GM19328 (cell line): ENCODE results near the gene PTMS.

Source experiments
- ATAC-seq: cut with Tn5 transposase; IDR thresholded peaks from one replicate; pipeline ENCODE4 v1.9.1; 2021; ENCODE audit warnings: mild to moderate bottlenecking, moderate library complexity; ENCODE audit not compliant: unreplicated experiment

Gene PTMS

GRCh38 chr12:6787309-6787708 is 21.1 kb downstream of the PTMS start:
- ATAC-seq, result no peak

GRCh38 chr12:6788972-6789924 is 23.1 kb downstream of the PTMS start, which contains the start of gene CD4:
CD4 (plus strand) TSS chr12:6789528; CDS start chr12:6800139, 10,611 bp downstream.
- ATAC-seq, result no peak

GRCh38 chr12:6790496-6791150 is 24.5 kb downstream of the PTMS start:
- ATAC-seq, result no peak

- no peak for ATAC-seq
Measured at GRCh38 chr12:6791931-6792520, 25.9 kb downstream of the PTMS start.

GRCh38 chr12:6792522-6793201 is 26.5 kb downstream of the PTMS start:
- ATAC-seq, result no peak

GRCh38 chr12:6795088-6795487 is 28.9 kb downstream of the PTMS start:
- no peak for ATAC-seq

GRCh38 chr12:6796576-6796975 is 30.4 kb downstream of the PTMS start:
- ATAC-seq, result no peak

- no peak for ATAC-seq
Measured at GRCh38 chr12:6799147-6799546, 33.0 kb downstream of the PTMS start.

- no peak for ATAC-seq
Measured at GRCh38 chr12:6807170-6807569, 41.0 kb downstream of the PTMS start.

GRCh38 chr12:6809056-6809455 is 42.9 kb downstream of the PTMS start:
- no peak for ATAC-seq

GRCh38 chr12:6810758-6811157 is 44.6 kb downstream of the PTMS start:
- ATAC-seq, result no peak

- ATAC-seq, result no peak
Measured at GRCh38 chr12:6813363-6813762, 47.2 kb downstream of the PTMS start.

GRCh38 chr12:6816598-6816997 is 50.4 kb downstream of the PTMS start:
- ATAC-seq, result no peak

GRCh38 chr12:6817098-6817497 is 50.9 kb downstream of the PTMS start:
- no peak for ATAC-seq

- no peak for ATAC-seq
Measured at GRCh38 chr12:6817662-6818157, 51.5 kb downstream of the PTMS start.

- no peak for ATAC-seq
Measured at GRCh38 chr12:6818222-6818621, 52.1 kb downstream of the PTMS start.

GRCh38 chr12:6818645-6819044 is 52.5 kb downstream of the PTMS start:
- ATAC-seq, result no peak

GRCh38 chr12:6819106-6820030 is 53.2 kb downstream of the PTMS start:
- no peak for ATAC-seq

- ATAC-seq, result no peak
Measured at GRCh38 chr12:6820166-6820565, 54.0 kb downstream of the PTMS start.
